ENCODE results near the gene EXOC3L4.
"Not testable (repeated sequence)": the region's sequence is repeated elsewhere in the genome, so short reads cannot be mapped to it uniquely, and the experiment has no call there.

The EXOC3L4 gene

DNA sequence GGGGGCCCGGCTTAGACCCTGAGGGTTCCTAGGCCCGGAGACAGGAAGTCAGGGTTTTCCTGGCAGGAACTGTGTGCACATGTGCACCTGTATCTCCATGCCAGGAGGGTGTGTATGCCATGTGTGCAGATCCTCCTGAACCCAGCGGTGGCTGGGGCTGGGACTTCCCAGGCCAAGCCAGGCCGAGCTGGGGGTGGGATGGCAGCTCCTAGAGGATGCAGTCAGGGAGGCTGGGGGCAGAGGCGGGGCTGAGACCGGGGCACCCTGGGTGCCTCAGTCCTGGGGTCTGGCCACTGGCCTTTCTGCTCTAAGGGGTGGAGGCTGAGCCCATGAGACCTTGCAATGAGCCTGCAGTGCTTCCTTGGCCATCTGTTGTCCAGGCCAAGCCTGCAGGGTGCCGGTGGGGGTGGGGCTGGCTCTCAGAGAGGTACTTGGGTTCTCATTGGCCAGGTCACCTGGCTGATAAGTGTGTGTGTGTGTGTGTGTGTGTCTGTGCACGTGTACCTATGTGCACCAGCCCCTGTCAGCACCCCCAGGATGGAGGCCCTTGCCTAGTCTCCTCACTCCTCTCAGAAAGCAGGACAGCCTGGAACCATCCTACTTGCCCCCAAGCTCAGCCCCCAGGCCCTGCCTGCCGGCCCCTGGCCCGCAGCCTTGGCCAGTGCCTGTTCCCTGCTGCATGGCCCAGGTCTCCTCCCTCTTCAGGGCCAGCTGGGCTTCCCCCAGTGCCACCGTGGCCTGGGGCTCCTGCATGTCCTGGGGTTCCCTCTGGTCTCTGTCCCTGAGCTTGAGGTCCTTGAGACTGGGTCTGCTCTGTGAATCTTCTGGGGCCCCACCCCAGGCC lies 18.1 kb downstream of the EXOC3L4 start:
- H3K18ac ChIP-seq (ENCODE audit: low read depth in 1 of 2, low read length in 2 of 2): peak overlapping the region; percentile 13 to 78
- peak overlapping the region; percentile 37 to 51 for H3K4ac ChIP-seq (ENCODE audit: low read depth in 1 of 2, low read length in 2 of 2)
- no peaks in the 10 kb centered on the region for H3K36me3 ChIP-seq (ENCODE audit: control insufficient read depth in 1 of 2, insufficient read depth in 2 of 2, low read depth in 1 of 2, low read length in 2 of 2)
- H3K79me1 ChIP-seq (replicated peaks; ENCODE audit: low read length, poor library complexity, severe bottlenecking): no peaks in the 10 kb centered on the region
- no peak overlapping the region for H3K4me3 ChIP-seq (ENCODE audit: insufficient read depth in 1 of 2, low read depth in 1 of 2, low read length in 2 of 2)
- no peak overlapping the region for H3K4me2 ChIP-seq (ENCODE audit: low read length, poor library complexity, severe bottlenecking)
- H3K27ac ChIP-seq (ENCODE audit: low read length, poor library complexity, severe bottlenecking): no peak overlapping the region
- peak overlapping the region; percentile 29 for H2BK15ac ChIP-seq (ENCODE audit: low read depth, poor library complexity, severe bottlenecking)
- peak overlapping the region in 1 of 2 experiments; percentile 26 for H3K14ac ChIP-seq (ENCODE audit: low read length in 2 of 2)
- DNase-seq: no peak
- H3K23ac ChIP-seq (ENCODE audit: low read length in 2 of 2): no peak overlapping the region
- H3K9me3 ChIP-seq (ENCODE audit: control insufficient read depth, low read length): no peaks in the 10 kb centered on the region
- H3K27me3 ChIP-seq (ENCODE audit: control insufficient read depth in 1 of 2, insufficient read depth in 1 of 2, low read length in 2 of 2): no peaks in the 10 kb centered on the region
- no peak overlapping the region for H2BK5ac ChIP-seq (ENCODE audit: low read depth, low read length, poor library complexity, severe bottlenecking)
- peak overlapping the region; percentile 87 for H2AK5ac ChIP-seq (ENCODE audit: low read length, severe bottlenecking)
- peaks cover 61% of the 10 kb centered on the region for H3K4me1 ChIP-seq (ENCODE audit: control insufficient read depth, insufficient read depth, low read depth, low read length)
- no peak overlapping the region for H2AFZ ChIP-seq (ENCODE audit: low read depth, low read length)
- H3K9ac ChIP-seq (ENCODE audit: low read length): no peak overlapping the region
- peak overlapping the region; percentile 54 for H2BK120ac ChIP-seq (ENCODE audit: low read depth, low read length)
- peak overlapping the region in 1 of 2 experiments; percentile 74 for H2BK12ac ChIP-seq (ENCODE audit: low read length in 2 of 2)
- peak overlapping the region; percentile 19 for H4K91ac ChIP-seq (ENCODE audit: low read length)
- H4K8ac ChIP-seq (ENCODE audit: low read length): no peak overlapping the region
- 85% methylated on average over 10 of the region's 11 CpGs for WGBS

DNA sequence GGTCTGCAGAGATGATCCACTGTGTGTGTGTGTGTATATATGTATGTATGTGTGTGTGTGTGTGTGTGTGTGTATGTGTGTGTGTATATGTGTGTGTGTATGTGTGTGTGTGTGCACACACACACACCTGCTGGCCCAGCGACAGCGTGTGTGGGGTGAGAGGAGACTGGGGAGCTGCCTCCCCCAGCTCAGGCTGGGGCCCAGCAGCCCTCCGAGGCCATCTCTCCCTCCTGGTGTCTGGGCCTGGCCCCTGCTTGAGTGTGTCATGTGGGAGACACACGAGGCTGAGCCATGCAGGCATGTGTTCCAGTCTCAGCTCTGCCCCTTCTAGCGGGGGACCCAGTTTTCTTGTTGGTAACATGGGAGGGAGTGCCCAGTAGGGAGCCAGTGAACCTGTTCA lies 18.8 kb downstream of the EXOC3L4 start:
- Histone ChIP-seq H3K9ac (ENCODE audit: low read length) (no peak overlapping the region), H2AK5ac (ENCODE audit: low read length, severe bottlenecking) (peak overlapping the region; percentile 24), H3K9me3 (ENCODE audit: control insufficient read depth, low read length) (no peaks in the 10 kb centered on the region), H3K4me3 (ENCODE audit: insufficient read depth in 1 of 2, low read depth in 1 of 2, low read length in 2 of 2) (no peak overlapping the region), H2BK5ac (ENCODE audit: low read depth, low read length, poor library complexity, severe bottlenecking) (no peak overlapping the region), H3K4me2 (ENCODE audit: low read length, poor library complexity, severe bottlenecking) (no peak overlapping the region), H4K91ac (ENCODE audit: low read length) (peak overlapping the region; percentile 41), H3K27ac (ENCODE audit: low read length, poor library complexity, severe bottlenecking) (no peak overlapping the region), H2BK15ac (ENCODE audit: low read depth, poor library complexity, severe bottlenecking) (peak overlapping the region; percentile 29), H3K18ac (ENCODE audit: low read depth in 1 of 2, low read length in 2 of 2) (peak overlapping the region; percentile 6 to 40), H3K27me3 (ENCODE audit: control insufficient read depth in 1 of 2, insufficient read depth in 1 of 2, low read length in 2 of 2) (no peaks in the 10 kb centered on the region), H4K8ac (ENCODE audit: low read length) (no peak overlapping the region), H3K4ac (ENCODE audit: low read depth in 1 of 2, low read length in 2 of 2) (no peak overlapping the region), H2BK120ac (ENCODE audit: low read depth, low read length) (no peak overlapping the region), H3K14ac (ENCODE audit: low read length in 2 of 2) (no peak overlapping the region), H3K79me1 (replicated peaks; ENCODE audit: low read length, poor library complexity, severe bottlenecking) (no peaks in the 10 kb centered on the region), H3K36me3 (ENCODE audit: control insufficient read depth in 1 of 2, insufficient read depth in 2 of 2, low read depth in 1 of 2, low read length in 2 of 2) (no peaks in the 10 kb centered on the region), H3K23ac (ENCODE audit: low read length in 2 of 2) (no peak overlapping the region), H3K4me1 (ENCODE audit: control insufficient read depth, insufficient read depth, low read depth, low read length) (peaks cover 60% of the 10 kb centered on the region), H2BK12ac (ENCODE audit: low read length in 2 of 2) (peak overlapping the region; percentile 18 to 40), H2AFZ (ENCODE audit: low read depth, low read length) (no peak overlapping the region)
- WGBS: 77% methylated on average over 5 of the region's 5 CpGs
- no peak for DNase-seq

DNA sequence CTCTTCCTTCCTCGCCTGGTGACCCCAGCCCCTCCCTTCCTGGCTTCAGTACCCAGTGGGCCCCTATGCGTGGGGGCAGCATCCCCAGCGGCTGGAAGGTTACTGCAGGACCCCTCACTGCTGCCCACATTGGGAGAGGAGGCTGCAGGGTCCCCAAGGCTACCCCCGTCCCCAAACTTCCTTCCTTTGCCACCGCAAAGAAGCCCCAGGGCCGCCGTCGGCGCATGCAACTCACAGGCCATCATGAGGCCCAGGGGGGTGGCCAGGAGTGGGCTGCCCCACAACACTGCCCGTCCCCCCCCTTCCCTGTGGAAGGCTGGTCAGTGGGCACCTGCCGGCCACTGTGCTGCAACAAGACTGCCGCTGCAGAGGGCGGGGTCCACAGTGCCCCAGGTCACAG lies 19.2 kb downstream of the EXOC3L4 start:
- H3K4me2 ChIP-seq (ENCODE audit: low read length, poor library complexity, severe bottlenecking): no peak overlapping the region
- no peak overlapping the region for H3K23ac ChIP-seq (ENCODE audit: low read length in 2 of 2)
- H2BK5ac ChIP-seq (ENCODE audit: low read depth, low read length, poor library complexity, severe bottlenecking): no peak overlapping the region
- H3K18ac ChIP-seq (ENCODE audit: low read depth in 1 of 2, low read length in 2 of 2): peak overlapping the region; percentile 6 to 40
- H4K91ac ChIP-seq (ENCODE audit: low read length): peak overlapping the region; percentile 37
- no peak overlapping the region for H2BK120ac ChIP-seq (ENCODE audit: low read depth, low read length)
- no peak overlapping the region for H4K8ac ChIP-seq (ENCODE audit: low read length)
- DNase-seq: no peak
- no peaks in the 10 kb centered on the region for H3K79me1 ChIP-seq (replicated peaks; ENCODE audit: low read length, poor library complexity, severe bottlenecking)
- H3K14ac ChIP-seq (ENCODE audit: low read length in 2 of 2): no peak overlapping the region
- no peaks in the 10 kb centered on the region for H3K36me3 ChIP-seq (ENCODE audit: control insufficient read depth in 1 of 2, insufficient read depth in 2 of 2, low read depth in 1 of 2, low read length in 2 of 2)
- peaks cover 57% of the 10 kb centered on the region for H3K4me1 ChIP-seq (ENCODE audit: control insufficient read depth, insufficient read depth, low read depth, low read length)
- WGBS: 96% methylated on average over 13 of the region's 13 CpGs
- no peaks in the 10 kb centered on the region for H3K27me3 ChIP-seq (ENCODE audit: control insufficient read depth in 1 of 2, insufficient read depth in 1 of 2, low read length in 2 of 2)
- peak overlapping the region; percentile 5 for H2BK15ac ChIP-seq (ENCODE audit: low read depth, poor library complexity, severe bottlenecking)
- no peak overlapping the region for H3K4ac ChIP-seq (ENCODE audit: low read depth in 1 of 2, low read length in 2 of 2)
- H3K4me3 ChIP-seq (ENCODE audit: insufficient read depth in 1 of 2, low read depth in 1 of 2, low read length in 2 of 2): no peak overlapping the region
- no peak overlapping the region for H2AFZ ChIP-seq (ENCODE audit: low read depth, low read length)
- no peak overlapping the region for H3K27ac ChIP-seq (ENCODE audit: low read length, poor library complexity, severe bottlenecking)
- H3K9me3 ChIP-seq (ENCODE audit: control insufficient read depth, low read length): no peaks in the 10 kb centered on the region
- H2BK12ac ChIP-seq (ENCODE audit: low read length in 2 of 2): peak overlapping the region; percentile 18 to 40
- H2AK5ac ChIP-seq (ENCODE audit: low read length, severe bottlenecking): peak overlapping the region; percentile 24
- H3K9ac ChIP-seq (ENCODE audit: low read length): no peak overlapping the region

DNA sequence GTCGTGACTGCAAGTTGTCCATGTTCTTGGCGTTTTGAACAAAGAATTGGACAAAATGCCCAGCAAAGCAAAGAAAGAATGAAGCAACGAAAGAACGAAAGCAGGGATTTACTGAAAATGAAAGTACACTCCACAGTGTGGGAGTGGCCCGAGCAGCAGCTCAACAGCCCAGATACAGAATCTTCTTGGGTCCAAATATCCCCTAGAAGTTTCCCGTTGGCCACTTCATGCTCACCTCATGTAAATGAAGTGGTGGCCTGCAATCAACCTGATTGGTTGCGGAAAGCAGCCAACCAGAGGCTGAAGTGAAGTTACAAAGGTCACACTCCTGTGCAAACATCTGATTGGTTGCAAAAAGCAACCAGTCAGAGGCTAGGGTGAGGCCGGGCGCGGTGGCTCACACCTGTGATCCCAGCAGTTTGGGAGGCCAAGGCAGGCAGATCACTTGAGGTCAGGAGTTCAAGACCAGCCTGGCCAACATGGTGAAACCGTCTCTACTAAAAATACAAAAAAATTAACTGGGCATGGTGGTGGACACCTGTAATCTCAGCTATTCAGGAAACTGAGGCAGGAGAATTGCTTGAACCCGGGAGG lies 20.7 kb downstream of the EXOC3L4 start:
- not testable (repeated sequence) for H3K4me2 ChIP-seq (ENCODE audit: low read length, poor library complexity, severe bottlenecking); H2BK120ac ChIP-seq (ENCODE audit: low read depth, low read length); H2AFZ ChIP-seq (ENCODE audit: low read depth, low read length); H2AK5ac ChIP-seq (ENCODE audit: low read length, severe bottlenecking); DNase-seq; H3K18ac ChIP-seq (ENCODE audit: low read depth in 1 of 2, low read length in 2 of 2); H3K4ac ChIP-seq (ENCODE audit: low read depth in 1 of 2, low read length in 2 of 2); H3K79me1 ChIP-seq (replicated peaks; ENCODE audit: low read length, poor library complexity, severe bottlenecking); H4K8ac ChIP-seq (ENCODE audit: low read length); H3K14ac ChIP-seq (ENCODE audit: low read length in 2 of 2); H2BK5ac ChIP-seq (ENCODE audit: low read depth, low read length, poor library complexity, severe bottlenecking); H3K23ac ChIP-seq (ENCODE audit: low read length in 2 of 2); H3K27me3 ChIP-seq (ENCODE audit: control insufficient read depth in 1 of 2, insufficient read depth in 1 of 2, low read length in 2 of 2); H4K91ac ChIP-seq (ENCODE audit: low read length); H2BK15ac ChIP-seq (ENCODE audit: low read depth, poor library complexity, severe bottlenecking); H3K36me3 ChIP-seq (ENCODE audit: control insufficient read depth in 1 of 2, insufficient read depth in 2 of 2, low read depth in 1 of 2, low read length in 2 of 2); H3K27ac ChIP-seq (ENCODE audit: low read length, poor library complexity, severe bottlenecking); H2BK12ac ChIP-seq (ENCODE audit: low read length in 2 of 2); H3K9me3 ChIP-seq (ENCODE audit: control insufficient read depth, low read length)
- Histone ChIP-seq H3K9ac (ENCODE audit: low read length) (peak overlapping the region; percentile 78), H3K4me1 (ENCODE audit: control insufficient read depth, insufficient read depth, low read depth, low read length) (peaks cover 50% of the 10 kb centered on the region), H3K4me3 (ENCODE audit: insufficient read depth in 1 of 2, low read depth in 1 of 2, low read length in 2 of 2) (peak overlapping the region in 1 of 2 experiments; percentile 71)
- 94% methylated on average over 12 of the region's 12 CpGs for WGBS

Data from mesenchymal stem cell (in vitro differentiated cells and primary cell).